Measurements from ENCODE around the gene MIF. TPM values are rescaled to one million over a fixed set of nuclear protein-coding genes. Genes with fewer than 3 reads are reported as not detected.

The MIF gene
- total RNA-seq, 4 donors from 2014 or later: 164 to 261 (median 237) TPM

- TF ChIP-seq EP300 (IDR thresholded peaks at IDR 0.05) (no peak), POLR2A (IDR thresholded peaks at IDR 0.05) (no peak), POLR2AphosphoS5 (IDR thresholded peaks at IDR 0.05) (no peak)
- TF ChIP-seq, protein P1, sequence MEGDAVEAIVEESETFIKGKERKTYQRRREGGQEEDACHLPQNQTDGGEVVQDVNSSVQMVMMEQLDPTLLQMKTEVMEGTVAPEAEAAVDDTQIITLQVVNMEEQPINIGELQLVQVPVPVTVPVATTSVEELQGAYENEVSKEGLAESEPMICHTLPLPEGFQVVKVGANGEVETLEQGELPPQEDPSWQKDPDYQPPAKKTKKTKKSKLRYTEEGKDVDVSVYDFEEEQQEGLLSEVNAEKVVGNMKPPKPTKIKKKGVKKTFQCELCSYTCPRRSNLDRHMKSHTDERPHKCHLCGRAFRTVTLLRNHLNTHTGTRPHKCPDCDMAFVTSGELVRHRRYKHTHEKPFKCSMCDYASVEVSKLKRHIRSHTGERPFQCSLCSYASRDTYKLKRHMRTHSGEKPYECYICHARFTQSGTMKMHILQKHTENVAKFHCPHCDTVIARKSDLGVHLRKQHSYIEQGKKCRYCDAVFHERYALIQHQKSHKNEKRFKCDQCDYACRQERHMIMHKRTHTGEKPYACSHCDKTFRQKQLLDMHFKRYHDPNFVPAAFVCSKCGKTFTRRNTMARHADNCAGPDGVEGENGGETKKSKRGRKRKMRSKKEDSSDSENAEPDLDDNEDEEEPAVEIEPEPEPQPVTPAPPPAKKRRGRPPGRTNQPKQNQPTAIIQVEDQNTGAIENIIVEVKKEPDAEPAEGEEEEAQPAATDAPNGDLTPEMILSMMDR (IDR thresholded peaks at IDR 0.05): no peak
- no peaks in the 10 kb centered on the region for H3K27me3 ChIP-seq
- 93 to 94% methylated on average over 6 to 10 of the region's 18 CpGs for WGBS, 2 donors (ENCODE audit: low coverage in 1 of 2)
- H3K4me1 ChIP-seq: peaks cover 0 to 41% (median 8%) of the 10 kb centered on the region in 3 donors
- H3K9me3 ChIP-seq: no peaks in the 10 kb centered on the region
- H3K4me3 ChIP-seq: no peak overlapping the region
- no peak overlapping the region for H3K27ac ChIP-seq
- ATAC-seq: no peak
- H3K36me3 ChIP-seq: no peaks in the 10 kb centered on the region
Measured at GRCh38 chr22:23847310-23847920, 46.8 kb upstream of the MIF start.

GRCh38 chr22:23847991-23848864 lies 46.0 kb upstream of the MIF start:
- Histone ChIP-seq H3K27me3 (no peaks in the 10 kb centered on the region), H3K36me3 (no peaks in the 10 kb centered on the region), H3K9me3 (no peaks in the 10 kb centered on the region), H3K4me1 (peaks cover 0 to 41% (median 8%) of the 10 kb centered on the region in 3 donors), H3K4me3 (no peak overlapping the region), H3K27ac (no peak overlapping the region)
- TF ChIP-seq, protein P1 (IDR thresholded peaks at IDR 0.05): no peak
- TF ChIP-seq POLR2AphosphoS5 (IDR thresholded peaks at IDR 0.05) (no peak), POLR2A (IDR thresholded peaks at IDR 0.05) (no peak), EP300 (IDR thresholded peaks at IDR 0.05) (no peak)
- no peak for ATAC-seq
- 73 to 81% methylated on average over 6 to 10 of the region's 24 CpGs for WGBS, 2 donors (ENCODE audit: low coverage in 1 of 2)

- Histone ChIP-seq H3K27ac (no peak overlapping the region), H3K4me3 (peak overlapping the region in 1 of 2 donors; percentile 19), H3K4me1 (peaks cover 0 to 38% (median 8%) of the 10 kb centered on the region in 3 donors), H3K9me3 (no peaks in the 10 kb centered on the region), H3K36me3 (no peaks in the 10 kb centered on the region), H3K27me3 (no peaks in the 10 kb centered on the region)
- ATAC-seq: peak; percentile 86
- no peak for TF ChIP-seq EP300 (IDR thresholded peaks at IDR 0.05)
- TF ChIP-seq, protein P1 (IDR thresholded peaks at IDR 0.05): peak in 3 of 4 experiments; percentile 97 to 99 (median 98)
- WGBS, 2 donors (ENCODE audit: low coverage in 1 of 2): 12 to 30% methylated on average over 8 to 12 of the region's 62 CpGs
Measured at GRCh38 chr22:23849009-23850006, 44.9 kb upstream of the MIF start.

DNA sequence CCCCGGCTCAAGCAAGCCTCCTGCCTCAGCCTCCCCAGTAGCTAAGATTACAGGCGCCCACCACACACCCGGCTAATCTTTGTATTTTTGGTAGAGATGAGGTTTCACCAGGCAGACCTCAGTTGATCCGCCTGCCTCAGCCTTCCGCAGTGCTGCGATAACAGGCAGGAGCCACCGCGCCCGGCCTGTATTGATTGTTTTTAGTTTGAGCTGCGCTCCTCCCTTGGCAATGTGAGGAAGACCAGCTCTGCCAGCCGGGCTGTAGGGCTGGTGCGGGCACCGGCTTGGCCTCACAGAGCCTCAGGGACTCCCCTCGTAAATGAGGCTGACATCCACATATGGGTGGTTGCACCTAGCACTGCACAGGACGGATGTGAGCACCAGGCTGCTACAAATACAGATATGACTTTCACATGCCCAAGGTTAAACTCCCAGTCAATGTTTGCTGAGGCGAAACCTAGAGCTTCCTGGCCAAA lies 44.0 kb upstream of the MIF start:
- 73% methylated on average over 6 of the region's 16 CpGs; no CpG with 5 or more reads in 1 of the 2 donors for WGBS, 2 donors (ENCODE audit: low coverage in 1 of 2)
- H3K27me3 ChIP-seq: no peaks in the 10 kb centered on the region
- TF ChIP-seq EP300 (IDR thresholded peaks at IDR 0.05) (no peak), POLR2AphosphoS5 (IDR thresholded peaks at IDR 0.05) (no peak), POLR2A (IDR thresholded peaks at IDR 0.05) (no peak)
- TF ChIP-seq, protein P1 (IDR thresholded peaks at IDR 0.05): no peak
- H3K9me3 ChIP-seq: no peaks in the 10 kb centered on the region
- no peaks in the 10 kb centered on the region for H3K36me3 ChIP-seq
- H3K27ac ChIP-seq: no peak overlapping the region
- no peak overlapping the region for H3K4me3 ChIP-seq
- H3K4me1 ChIP-seq: peaks cover 0 to 29% (median 8%) of the 10 kb centered on the region in 3 donors
- ATAC-seq: no peak
